ENCODE measurements around the gene ELANE.
"Not testable (repeated sequence)": the region's sequence is repeated elsewhere in the genome, so short reads cannot be mapped to it uniquely, and the experiment has no call there.

ELANE gene

DNA sequence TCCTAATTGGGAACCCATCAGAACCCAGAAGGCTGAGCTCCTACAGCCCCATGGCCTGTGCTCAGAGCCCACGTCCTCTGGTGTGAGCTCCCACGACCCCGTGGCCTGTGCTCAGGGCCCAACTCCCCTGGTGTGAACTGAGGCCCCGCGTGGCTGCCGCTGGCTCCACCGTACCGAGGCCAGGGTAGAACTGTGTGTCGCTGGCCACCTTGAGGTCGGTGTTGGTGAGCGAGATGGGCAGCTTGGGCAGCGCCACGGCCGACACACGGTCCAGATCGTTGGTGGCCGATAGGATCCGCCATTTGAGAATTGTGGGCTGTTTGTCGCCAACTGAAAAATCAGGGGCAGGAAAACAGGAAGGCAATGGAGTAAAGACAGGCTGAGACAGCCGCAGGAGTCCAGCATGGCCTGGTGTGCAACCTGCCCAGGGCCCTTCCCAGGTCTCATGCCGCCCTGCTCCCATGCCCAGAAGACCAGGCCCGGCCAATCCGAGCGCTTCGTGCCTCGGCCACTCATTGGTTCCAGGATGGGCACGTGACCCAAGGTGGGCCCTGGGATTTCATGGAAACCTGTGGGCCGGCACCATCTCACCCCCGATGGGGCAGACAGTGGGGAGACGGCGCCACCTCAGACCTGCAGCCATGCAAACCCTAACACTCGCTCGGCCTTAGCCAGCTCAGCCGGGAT lies 29.4 kb downstream of the ELANE start:
- no peak for DNase-seq

- DNase-seq = no peak
These were observed 30.9 kb downstream of the ELANE start for GRCh38 chr19:882871-883497.

- no peak for DNase-seq
These were observed 31.6 kb downstream of the ELANE start for GRCh38 chr19:883661-884211.

DNA sequence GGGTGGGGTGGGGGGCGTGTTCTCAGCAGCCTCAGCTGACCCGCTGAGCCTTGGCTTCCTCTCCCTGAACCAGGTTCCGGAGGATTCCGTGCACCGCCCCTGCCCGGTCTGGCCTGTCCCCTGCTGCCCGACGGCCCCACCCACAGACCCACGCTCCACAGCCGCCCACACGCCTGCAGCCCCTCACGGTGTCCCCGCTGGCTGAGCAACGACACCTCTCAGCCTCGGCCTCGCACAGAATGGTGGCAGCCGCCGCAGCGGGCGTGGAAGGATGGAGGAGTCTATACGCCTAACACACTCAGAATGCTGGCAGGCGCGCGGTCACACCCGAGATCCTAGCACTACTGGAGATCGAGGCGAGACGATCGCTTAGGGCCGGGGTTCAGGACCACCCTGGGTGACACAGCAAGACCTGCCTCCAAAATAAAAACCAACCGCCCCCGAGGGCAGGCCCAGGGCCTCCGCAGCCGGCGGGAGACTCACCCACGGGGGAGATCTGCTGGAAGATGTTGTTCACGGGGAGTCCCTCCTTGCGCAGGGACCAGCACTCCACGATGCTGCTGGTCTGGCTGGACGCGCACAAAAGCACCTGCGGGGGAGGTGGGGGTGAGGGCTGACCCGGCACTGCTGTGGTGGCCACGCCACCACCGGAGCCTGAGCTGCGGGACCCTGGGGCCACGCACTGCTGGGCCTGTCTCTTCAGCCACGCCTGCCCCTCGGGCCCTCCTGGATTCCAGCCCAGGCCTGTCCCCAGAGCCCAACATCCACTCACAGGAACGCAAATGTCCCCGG lies 32.5 kb downstream of the ELANE start:
- DNase-seq = no peak

DNA sequence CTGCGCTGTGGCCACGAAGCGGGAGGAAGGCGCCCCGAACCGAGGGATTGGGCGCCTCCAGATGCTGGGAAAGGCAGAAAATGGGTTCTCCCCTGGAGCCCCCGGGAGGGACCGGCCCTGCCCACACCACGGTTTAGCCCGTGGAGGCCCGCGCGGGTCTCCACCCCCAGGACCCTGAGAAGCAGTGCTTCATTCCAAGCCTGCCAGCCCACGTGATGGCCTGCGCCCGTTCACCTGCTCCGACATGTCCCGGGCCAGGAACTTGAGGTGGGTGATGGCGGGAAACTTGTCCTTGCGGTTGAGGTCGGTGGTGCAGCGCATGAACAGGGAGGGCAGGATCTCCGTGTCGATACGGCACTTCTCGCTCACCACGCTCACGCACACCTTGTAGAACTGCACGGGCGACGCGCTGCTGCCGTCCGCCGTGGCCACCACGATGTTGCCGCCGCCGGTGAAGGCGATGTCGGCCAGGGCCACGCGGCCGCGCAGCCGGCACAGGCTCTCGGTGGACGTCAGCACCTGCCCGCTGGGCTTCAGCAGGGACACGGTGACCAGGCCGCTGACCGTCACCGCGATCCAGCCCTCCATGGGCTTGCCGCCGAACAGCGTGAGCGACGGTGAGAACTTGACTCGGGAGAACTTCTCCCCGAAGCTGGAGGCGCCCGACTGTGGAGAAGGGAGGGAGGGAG lies 33.6 kb downstream of the ELANE start:
- DNase-seq = no peak

DNA sequence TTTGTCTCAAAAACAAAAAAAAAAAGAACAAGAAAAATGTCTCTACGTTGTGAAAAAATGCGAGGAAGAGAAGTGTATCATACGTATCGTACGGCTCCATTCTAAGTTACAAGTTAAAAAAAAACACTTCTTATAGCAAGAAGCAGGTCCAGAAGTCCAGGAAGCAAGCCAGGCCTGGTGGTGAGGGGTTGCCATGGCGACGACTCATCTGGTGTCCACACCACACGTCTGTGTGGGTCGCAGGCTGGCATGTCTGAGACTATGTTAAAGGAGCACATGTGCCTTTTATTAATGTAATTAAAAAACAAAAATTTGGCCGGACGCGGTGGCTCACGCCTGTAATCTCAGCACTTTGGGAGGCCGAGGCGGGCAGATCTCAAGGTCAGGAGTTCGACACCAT lies 35.0 kb downstream of the ELANE start:
- DNase-seq = no peak

DNA sequence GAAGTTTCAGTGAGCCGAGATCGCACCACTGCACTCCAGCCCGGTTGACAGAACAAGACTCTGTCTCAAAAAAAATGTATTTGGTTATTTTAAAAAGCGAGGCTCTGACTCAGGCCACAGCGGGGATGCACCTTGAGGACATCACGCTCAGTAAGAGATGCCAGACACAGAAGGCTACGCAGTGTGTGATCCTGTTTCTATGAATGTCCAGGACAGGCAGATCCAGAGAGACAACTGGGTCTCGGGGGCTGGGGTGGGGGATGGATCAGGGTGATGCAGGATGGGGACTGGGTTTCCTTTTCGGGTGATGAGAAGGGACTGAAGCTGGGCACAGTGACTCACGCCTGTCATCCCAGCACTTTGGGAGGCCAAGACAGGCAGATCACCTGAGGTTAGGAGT lies 35.5 kb downstream of the ELANE start:
- no peak for DNase-seq

- DNase-seq = peak in 2 of 5 experiments; percentile 63 to 90
These were observed 36.7 kb downstream of the ELANE start for GRCh38 chr19:888581-889385.

GRCh38 chr19:889662-890295 lies 37.7 kb downstream of the ELANE start:
- DNase-seq = no peak

GRCh38 chr19:890831-891230 lies 38.7 kb downstream of the ELANE start:
- no peak for DNase-seq

DNA sequence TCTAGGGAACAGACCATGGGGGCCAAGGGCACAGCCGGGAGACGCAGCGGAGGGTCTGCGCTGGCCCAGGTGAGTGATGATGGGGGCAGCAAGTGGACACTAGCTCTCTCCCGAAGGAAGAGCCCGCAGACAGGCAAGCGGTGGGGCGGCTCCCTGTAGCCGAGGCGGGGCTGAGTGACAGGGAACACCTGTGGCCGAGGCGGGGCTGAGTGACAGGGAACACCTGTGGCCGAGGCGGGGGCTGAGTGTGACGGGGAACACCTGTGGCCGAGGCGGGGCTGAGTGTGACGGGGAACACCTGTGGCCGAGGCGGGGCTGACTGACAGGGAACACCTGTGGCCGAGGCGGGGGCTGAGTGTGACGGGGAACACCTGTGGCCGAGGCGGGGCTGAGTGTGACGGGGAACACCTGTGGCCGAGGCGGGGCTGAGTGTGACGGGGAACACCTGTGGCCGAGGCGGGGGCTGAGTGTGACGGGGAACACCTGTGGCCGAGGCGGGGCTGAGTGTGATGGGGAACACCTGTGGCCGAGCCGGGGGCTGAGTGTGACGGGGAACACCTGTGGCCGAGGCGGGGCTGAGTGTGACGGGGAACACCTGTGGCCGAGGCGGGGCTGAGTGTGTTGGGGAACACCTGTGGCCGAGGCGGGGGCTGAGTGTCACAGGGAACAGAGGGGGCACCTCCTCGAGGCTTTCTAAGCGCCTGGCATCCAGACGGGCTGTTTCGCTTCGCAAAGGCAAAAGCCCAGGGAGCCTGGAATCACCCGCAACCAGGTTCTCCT lies 39.5 kb downstream of the ELANE start:
- not testable (repeated sequence) for DNase-seq

- DNase-seq = no peak
These were observed 40.3 kb downstream of the ELANE start for GRCh38 chr19:892243-892893.

DNA sequence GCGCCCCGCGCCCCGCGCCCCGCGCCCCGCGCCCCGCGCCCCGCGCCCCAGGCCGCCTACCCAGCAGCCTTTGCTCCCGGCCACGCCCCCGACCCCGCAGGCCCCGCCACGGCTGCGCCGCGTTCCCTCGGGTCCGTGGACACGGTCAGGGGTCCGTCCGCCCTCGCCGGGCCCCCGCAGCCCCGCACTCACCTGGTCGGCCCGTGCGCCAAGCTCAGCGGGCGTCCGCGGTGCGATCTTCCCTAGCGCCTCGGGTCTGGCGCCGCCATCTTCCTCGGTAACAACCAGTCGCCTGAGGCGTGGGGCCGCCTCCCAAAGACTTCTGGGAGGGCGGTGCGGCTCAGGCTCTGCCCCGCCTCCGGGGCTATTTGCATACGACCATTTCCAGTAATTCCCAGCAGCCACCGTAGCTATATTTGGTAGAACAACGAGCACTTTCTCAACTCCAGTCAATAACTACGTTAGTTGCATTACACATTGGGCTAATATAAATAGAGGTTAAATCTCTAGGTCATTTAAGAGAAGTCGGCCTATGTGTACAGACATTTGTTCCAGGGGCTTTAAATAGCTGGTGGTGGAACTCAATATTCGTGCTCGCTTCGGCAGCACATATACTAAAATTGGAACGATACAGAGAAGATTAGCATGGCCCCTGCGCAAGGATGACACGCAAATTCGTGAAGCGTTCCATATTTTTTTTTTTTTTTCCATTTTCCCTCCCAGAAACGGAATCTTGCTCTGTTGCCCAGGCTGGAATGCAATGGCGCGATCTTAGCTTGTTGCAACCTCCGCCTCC lies 41.0 kb downstream of the ELANE start, which contains the start of the genes MED16 and RNU6-9:
MED16 (minus strand) TSS at position 294 of the 796 bp plus-strand sequence. CDS start 2,056 bp downstream, outside the sequence.
RNU6-9 (plus strand) TSS at position 591 of the 796 bp plus-strand sequence.
- peak; percentile 76 to 94 (median 88) for DNase-seq

- DNase-seq = no peak
These were observed 44.3 kb downstream of the ELANE start for GRCh38 chr19:896434-896833.

DNA sequence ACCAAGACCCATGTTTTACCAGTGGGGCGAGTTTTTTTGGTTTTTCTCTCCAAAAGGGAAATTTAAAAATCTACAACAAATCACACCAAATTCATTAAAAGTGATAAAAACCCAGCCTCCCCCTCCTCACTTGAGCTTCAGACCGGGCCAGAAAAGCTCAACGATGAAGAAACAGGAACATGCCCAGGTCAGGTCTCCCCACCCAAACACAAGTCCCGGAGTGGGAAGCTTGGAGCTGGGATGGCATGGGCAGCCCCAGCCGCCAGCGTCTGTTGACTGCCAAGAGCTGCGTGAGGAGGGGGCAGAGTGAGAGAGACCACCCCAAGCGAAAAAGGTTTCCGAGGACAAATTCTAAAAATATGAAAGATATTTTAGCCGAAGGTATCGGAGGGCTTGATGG lies 44.9 kb downstream of the ELANE start:
- DNase-seq = no peak

DNA sequence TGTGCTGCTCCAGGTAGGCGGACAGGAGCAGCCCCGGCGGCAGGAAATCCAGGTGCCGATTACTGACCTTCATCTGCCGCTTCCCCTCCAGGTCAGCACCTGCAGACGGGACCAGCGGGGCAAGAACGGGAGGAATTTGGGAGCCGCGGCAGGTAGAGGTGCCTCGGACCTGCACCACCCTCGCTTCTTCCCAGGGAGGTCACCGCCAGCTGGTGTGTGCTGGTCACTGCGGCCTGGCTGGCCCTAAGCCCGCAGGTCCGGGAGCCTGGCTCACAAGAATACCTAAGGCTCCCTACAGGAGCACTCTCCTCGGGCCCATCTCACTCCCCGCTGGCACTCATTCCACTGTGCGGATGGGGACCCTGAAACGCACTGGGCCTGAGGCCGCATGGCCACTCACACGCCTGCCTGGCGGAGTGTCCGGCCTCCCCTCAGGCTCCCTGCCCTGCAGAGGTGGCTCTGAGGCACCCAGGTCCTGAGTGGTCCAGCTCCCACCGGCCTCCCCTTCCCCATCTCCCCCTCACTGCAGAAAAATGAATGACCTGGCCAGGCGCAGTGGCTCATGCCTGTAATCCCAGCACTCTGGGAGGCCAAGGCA lies 45.4 kb downstream of the ELANE start:
- no peak for DNase-seq

GRCh38 chr19:898663-899062 lies 46.6 kb downstream of the ELANE start:
- DNase-seq = no peak

GRCh38 chr19:899336-900042 lies 47.4 kb downstream of the ELANE start:
- DNase-seq = no peak
